Body of pancreas (tissue), 4 donors: ENCODE data around the gene CHPF2. TPM values are rescaled to one million over a fixed set of nuclear protein-coding genes. Genes with fewer than 3 reads are reported as not detected.

Experiments
- ATAC-seq: fragments of 150-250 bp; one replicate; pipeline ENCODE4 v1.9.1; 2016
- DNase-seq, 4 donors: peaks; one replicate each; pipeline ENCODE4 v3.0.0-alpha.2; 2019
- H3K27ac ChIP-seq, 4 donors: fragments of 200-600 bp; sonication (generic); 1 replicate in 3 of 4; 2 replicates in 1 of 4; pipeline versions ENCODE4 v1.5.1 to v1.6.1; 2016 to 2019; ENCODE audit warnings: mild to moderate bottlenecking in 1 of 4, mixed read lengths in 1 of 4, moderate library complexity in 1 of 4
- H3K27me3 ChIP-seq, 2 donors: fragments of 200-600 bp; sonication (generic); one replicate each; pipeline ENCODE4 v1.6.0; 2016; ENCODE audit warnings: mild to moderate bottlenecking in 1 of 2
- H3K36me3 ChIP-seq, 2 donors: fragments of 200-600 bp; sonication (generic); replicated peaks in 1 of 2; 2 replicates each; pipeline ENCODE4 v1.5.1; 2016; ENCODE audit warnings: low read depth in 2 of 2; ENCODE audit not compliant: insufficient read depth in 1 of 2
- H3K4me1 ChIP-seq: fragments of 200-600 bp; sonication (generic); one replicate; pipeline ENCODE4 v1.6.0; 2016
- H3K4me3 ChIP-seq, 2 donors: fragments of 200-600 bp; sonication (generic); 1 replicate in 1 of 2; 2 replicates in 1 of 2; pipeline ENCODE4 v1.5.1; 2016 to 2019
- H3K9me3 ChIP-seq, 3 donors: fragments of 200-600 bp; sonication (generic); 1 replicate in 2 of 3; 2 replicates in 1 of 3; pipeline ENCODE4 v1.5.1; 2016
- POLR2A ChIP-seq, 3 donors: fragments of 450-650 bp; IDR thresholded peaks; one replicate each; pipeline ENCODE4 v1.6.1; 2016; ENCODE audit warnings: antibody characterized with exemption in 3 of 3, mild to moderate bottlenecking in 2 of 3
- WGBS, 2 donors: methylation state at CpG; one replicate each; pipeline ENCODE4 v1.1.5; 2017; 5-methylcytosine and 5-hydroxymethylcytosine counted together
- intact Hi-C: fragments of 100-400 bp; cut with DNase I; formaldehyde crosslinking; loops from one replicate; pipeline ENCODE4 v1.15.1; 2023
- total RNA-seq, 2 donors: library from RNA; depleted of rRNA; stranded (reverse); fragments of >200 nt; gene quantifications; one replicate each; pipeline ENCODE4 v1.1.0, GENCODE V29; 2016
- TF ChIP-seq, protein P1 (sequence below), 7 experiments: fragments of 450-650 bp in 4 of 7; fragments of 200-600 bp in 3 of 7; sonication (generic) in 3 of 7; IDR thresholded peaks; one replicate each; pipeline ENCODE4 v1.5.1; 2016 to 2019; ENCODE audit warnings: antibody characterized with exemption in 7 of 7

Gene CHPF2
- total RNA-seq, 2 donors from 2014 or later: 24.4 to 52.1 TPM

DNA sequence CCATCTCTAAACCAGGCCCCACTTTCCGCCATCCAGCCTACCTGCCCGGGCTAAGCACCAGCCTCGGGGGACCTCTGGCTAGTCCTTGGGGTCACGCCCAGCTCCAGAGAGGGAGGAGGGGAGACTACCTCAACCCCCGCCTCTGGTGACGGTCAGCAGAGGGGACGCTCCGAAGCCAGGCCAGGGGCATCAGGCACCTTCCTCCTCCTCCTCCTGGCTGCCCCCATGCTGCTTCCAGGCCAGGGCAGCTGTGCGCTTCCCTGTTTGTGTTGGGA, 20.2 kb downstream of the CHPF2 start:
- no peak for TF ChIP-seq POLR2A (IDR thresholded peaks at IDR 0.05)
- TF ChIP-seq, protein P1, sequence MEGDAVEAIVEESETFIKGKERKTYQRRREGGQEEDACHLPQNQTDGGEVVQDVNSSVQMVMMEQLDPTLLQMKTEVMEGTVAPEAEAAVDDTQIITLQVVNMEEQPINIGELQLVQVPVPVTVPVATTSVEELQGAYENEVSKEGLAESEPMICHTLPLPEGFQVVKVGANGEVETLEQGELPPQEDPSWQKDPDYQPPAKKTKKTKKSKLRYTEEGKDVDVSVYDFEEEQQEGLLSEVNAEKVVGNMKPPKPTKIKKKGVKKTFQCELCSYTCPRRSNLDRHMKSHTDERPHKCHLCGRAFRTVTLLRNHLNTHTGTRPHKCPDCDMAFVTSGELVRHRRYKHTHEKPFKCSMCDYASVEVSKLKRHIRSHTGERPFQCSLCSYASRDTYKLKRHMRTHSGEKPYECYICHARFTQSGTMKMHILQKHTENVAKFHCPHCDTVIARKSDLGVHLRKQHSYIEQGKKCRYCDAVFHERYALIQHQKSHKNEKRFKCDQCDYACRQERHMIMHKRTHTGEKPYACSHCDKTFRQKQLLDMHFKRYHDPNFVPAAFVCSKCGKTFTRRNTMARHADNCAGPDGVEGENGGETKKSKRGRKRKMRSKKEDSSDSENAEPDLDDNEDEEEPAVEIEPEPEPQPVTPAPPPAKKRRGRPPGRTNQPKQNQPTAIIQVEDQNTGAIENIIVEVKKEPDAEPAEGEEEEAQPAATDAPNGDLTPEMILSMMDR (IDR thresholded peaks at IDR 0.05): no peak
- DNase-seq (no peak), ATAC-seq (no peak)
- Histone ChIP-seq H3K27me3 (no peaks in the 10 kb centered on the region), H3K9me3 (no peaks in the 10 kb centered on the region), H3K4me1 (peaks cover 41% of the 10 kb centered on the region), H3K4me3 (no peak overlapping the region), H3K27ac (peak overlapping the region; percentile 62 to 93 (median 82)), H3K36me3 (no peaks in the 10 kb centered on the region)
- WGBS, 2 donors: 38 to 43% methylated on average over 6 to 8 of the region's 9 CpGs
- intact Hi-C loops: no loop called here

DNA sequence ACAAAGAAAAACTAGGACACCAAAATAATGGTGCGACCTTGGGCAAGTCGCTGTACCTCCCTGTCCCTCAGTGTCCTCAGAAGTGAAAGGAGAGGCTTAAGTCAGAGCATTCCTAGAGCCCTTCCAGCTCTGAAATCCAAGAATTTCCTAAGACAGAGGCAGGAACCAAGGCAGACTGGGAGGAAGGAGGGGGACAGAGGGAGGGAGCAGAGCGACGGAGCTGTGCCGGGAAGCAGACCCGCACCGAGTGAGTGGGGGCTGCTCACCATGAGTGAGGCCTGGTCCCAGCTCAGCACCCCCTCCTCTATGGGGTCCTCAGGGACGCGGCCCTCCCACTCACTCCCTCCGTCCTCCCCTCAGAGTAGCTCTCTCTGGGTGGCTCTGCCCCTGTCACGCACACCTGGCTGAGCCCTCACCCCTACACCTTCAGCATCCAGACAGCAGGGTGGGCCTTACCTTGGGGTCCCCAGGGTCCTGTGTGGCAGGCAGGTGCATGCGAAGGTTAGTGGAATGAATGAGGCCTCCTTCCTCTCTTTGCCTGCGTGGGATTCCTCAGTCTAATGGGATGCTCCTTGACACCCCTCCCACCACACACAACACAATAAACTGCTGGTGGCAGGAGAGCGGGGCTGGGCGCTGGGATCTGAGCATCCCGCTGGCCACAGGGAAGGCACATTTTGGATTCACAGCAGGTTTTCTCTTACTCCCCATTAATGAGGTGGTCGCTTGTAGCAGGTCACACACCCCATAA, 20.9 kb downstream of the CHPF2 start:
- no peak for ATAC-seq
- Histone ChIP-seq H3K36me3 (no peaks in the 10 kb centered on the region), H3K27me3 (no peaks in the 10 kb centered on the region), H3K9me3 (no peaks in the 10 kb centered on the region), H3K4me3 (no peak overlapping the region), H3K27ac (peak overlapping the region in 3 of 4 donors; percentile 72 to 93 (median 93)), H3K4me1 (peaks cover 35% of the 10 kb centered on the region)
- no peak for DNase-seq
- 76 to 82% methylated on average over 12 to 17 of the region's 17 CpGs for WGBS, 2 donors
- intact Hi-C loops: no loop called here
- TF ChIP-seq, protein P1 (IDR thresholded peaks at IDR 0.05): no peak
- TF ChIP-seq POLR2A (IDR thresholded peaks at IDR 0.05): no peak

DNA sequence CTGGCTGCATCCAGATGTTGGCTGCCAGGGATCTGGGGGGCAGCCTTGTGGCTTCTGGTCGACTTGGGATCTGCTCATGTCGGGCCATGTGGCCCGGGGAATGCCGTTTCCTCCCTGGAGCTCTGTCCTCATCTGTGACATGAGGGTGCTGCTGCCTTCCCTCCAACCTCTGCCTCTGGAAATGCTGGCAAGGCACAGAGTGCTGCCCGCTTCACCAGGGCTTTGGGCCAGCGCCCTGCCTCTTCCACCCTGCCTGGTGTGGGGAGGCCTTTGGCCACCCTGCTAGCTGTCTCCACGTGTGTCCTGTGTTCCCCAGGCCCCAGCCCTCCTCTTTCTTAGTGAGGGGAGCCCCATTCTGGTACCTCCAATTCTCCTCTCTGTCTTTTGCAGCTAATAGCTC, 22.0 kb downstream of the CHPF2 start:
- ATAC-seq (no peak), DNase-seq (no peak)
- no peaks in the 10 kb centered on the region for H3K27me3 ChIP-seq
- H3K4me3 ChIP-seq: no peak overlapping the region
- peaks cover 31% of the 10 kb centered on the region for H3K4me1 ChIP-seq
- H3K27ac ChIP-seq: no peak overlapping the region
- no peaks in the 10 kb centered on the region for H3K9me3 ChIP-seq
- 64 to 82% methylated on average over 5 to 7 of the region's 7 CpGs for WGBS, 2 donors
- intact Hi-C loops: no loop called here
- no peak for TF ChIP-seq POLR2A (IDR thresholded peaks at IDR 0.05)
- TF ChIP-seq, protein P1 (IDR thresholded peaks at IDR 0.05): no peak
- H3K36me3 ChIP-seq: no peaks in the 10 kb centered on the region

DNA sequence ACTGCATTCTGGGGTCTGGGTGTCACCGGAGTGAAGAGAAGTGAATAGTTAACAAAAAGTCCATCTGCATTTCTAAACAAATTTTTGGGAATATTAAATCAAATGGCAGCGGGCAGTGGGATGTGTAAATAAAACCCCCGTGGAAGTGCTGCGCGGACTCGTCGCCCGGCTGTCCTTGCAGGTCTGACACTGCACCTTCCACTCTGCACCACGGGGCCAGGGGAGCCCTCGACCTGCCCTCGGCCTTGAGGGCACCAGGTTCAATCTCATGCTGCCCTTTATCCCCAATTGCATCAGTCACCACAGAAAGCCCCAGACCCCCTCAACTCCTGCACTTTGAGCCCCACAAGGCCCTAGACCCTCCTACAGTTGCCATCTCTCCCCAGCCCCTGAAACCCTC, 22.6 kb downstream of the CHPF2 start:
- TF ChIP-seq, protein P1 (IDR thresholded peaks at IDR 0.05): no peak
- TF ChIP-seq POLR2A (IDR thresholded peaks at IDR 0.05): no peak
- 85 to 86% methylated on average over 11 of the region's 11 CpGs for WGBS, 2 donors
- Histone ChIP-seq H3K27me3 (no peaks in the 10 kb centered on the region), H3K36me3 (no peaks in the 10 kb centered on the region), H3K4me3 (no peak overlapping the region), H3K4me1 (peaks cover 26% of the 10 kb centered on the region), H3K9me3 (no peaks in the 10 kb centered on the region), H3K27ac (no peak overlapping the region)
- DNase-seq (no peak), ATAC-seq (no peak)
- intact Hi-C loops: no loop called here

DNA sequence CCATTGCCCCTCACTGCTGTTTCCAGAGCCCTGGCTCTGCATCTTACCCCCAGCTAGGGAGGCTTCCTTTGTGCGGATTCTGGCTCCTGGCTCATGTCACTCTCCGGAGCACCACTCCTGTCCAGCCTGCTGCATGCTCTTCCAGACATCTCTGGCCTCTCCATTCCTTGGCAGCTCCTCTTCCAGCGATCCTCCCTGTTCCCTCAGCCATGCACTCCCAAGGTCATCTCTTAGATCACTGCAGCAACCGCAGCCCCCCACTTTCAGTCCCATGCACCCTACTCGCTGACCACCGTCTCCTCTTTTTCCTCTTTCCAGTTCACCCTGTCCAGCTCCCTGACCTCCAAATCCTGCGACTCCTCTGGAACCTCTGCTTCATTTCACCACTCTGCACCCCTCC, 23.1 kb downstream of the CHPF2 start:
- H3K4me3 ChIP-seq: no peak overlapping the region
- H3K27ac ChIP-seq: no peak overlapping the region
- H3K4me1 ChIP-seq: peaks cover 21% of the 10 kb centered on the region
- intact Hi-C loops: no loop called here
- H3K9me3 ChIP-seq: no peaks in the 10 kb centered on the region
- H3K27me3 ChIP-seq: no peaks in the 10 kb centered on the region
- WGBS, 2 donors: 60 to 71% methylated on average over 7 of the region's 7 CpGs
- DNase-seq (no peak), ATAC-seq (no peak)
- TF ChIP-seq POLR2A (IDR thresholded peaks at IDR 0.05): no peak
- TF ChIP-seq, protein P1 (IDR thresholded peaks at IDR 0.05): no peak
- H3K36me3 ChIP-seq: no peaks in the 10 kb centered on the region
